PFSK-1 (cell line): ENCODE results near the gene EHMT2.

ENCODE experiments used
- FOXP2 ChIP-seq: optimal IDR thresholded peaks from 2 replicates; pipeline ENCODE3; 2011; ENCODE audit warnings: borderline replicate concordance, control low read depth, inconsistent platforms; ENCODE audit not compliant: insufficient read depth; ENCODE audit errors: extremely low read length, extremely low read depth
- POLR2AphosphoS5 ChIP-seq: IDR thresholded peaks from 2 replicates; pipeline ENCODE4 v1.6.1; 2012; ENCODE audit warnings: low read depth, mild to moderate bottlenecking, control low read depth, low read length, moderate library complexity
- SIN3A ChIP-seq: IDR thresholded peaks from 2 replicates; pipeline ENCODE4 v1.6.1; 2012; ENCODE audit warnings: mild to moderate bottlenecking, low read length, moderate library complexity, borderline replicate concordance; ENCODE audit not compliant: insufficient read depth
- TAF1 ChIP-seq: IDR thresholded peaks from 2 replicates; pipeline ENCODE4 v1.6.1; 2012; ENCODE audit warnings: low read length, control low read depth, borderline replicate concordance; ENCODE audit not compliant: insufficient read depth
- TF ChIP-seq, protein P1 (sequence below), 2 experiments: IDR thresholded peaks; 2 replicates each; pipeline versions ENCODE4 v1.6.1 to v1.8.0; 2011 to 2012; ENCODE audit warnings: low read depth in 2 of 2, low read length in 2 of 2, control low read depth in 1 of 2, inconsistent platforms in 1 of 2, mild to moderate bottlenecking in 1 of 2, moderate library complexity in 1 of 2; ENCODE audit not compliant: insufficient read depth in 1 of 2

The EHMT2 gene

GRCh38 chr6:31922942-31923341 is 25.4 kb upstream of the EHMT2 start:
- TF ChIP-seq TAF1 (no peak), POLR2AphosphoS5 (no peak), FOXP2 (no peak), SIN3A (no peak)
- TF ChIP-seq, protein P1, sequence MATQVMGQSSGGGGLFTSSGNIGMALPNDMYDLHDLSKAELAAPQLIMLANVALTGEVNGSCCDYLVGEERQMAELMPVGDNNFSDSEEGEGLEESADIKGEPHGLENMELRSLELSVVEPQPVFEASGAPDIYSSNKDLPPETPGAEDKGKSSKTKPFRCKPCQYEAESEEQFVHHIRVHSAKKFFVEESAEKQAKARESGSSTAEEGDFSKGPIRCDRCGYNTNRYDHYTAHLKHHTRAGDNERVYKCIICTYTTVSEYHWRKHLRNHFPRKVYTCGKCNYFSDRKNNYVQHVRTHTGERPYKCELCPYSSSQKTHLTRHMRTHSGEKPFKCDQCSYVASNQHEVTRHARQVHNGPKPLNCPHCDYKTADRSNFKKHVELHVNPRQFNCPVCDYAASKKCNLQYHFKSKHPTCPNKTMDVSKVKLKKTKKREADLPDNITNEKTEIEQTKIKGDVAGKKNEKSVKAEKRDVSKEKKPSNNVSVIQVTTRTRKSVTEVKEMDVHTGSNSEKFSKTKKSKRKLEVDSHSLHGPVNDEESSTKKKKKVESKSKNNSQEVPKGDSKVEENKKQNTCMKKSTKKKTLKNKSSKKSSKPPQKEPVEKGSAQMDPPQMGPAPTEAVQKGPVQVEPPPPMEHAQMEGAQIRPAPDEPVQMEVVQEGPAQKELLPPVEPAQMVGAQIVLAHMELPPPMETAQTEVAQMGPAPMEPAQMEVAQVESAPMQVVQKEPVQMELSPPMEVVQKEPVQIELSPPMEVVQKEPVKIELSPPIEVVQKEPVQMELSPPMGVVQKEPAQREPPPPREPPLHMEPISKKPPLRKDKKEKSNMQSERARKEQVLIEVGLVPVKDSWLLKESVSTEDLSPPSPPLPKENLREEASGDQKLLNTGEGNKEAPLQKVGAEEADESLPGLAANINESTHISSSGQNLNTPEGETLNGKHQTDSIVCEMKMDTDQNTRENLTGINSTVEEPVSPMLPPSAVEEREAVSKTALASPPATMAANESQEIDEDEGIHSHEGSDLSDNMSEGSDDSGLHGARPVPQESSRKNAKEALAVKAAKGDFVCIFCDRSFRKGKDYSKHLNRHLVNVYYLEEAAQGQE (IDR thresholded peaks at IDR 0.05; ENCODE audit: insufficient read depth in 1 of 2, low read depth in 2 of 2, low read length in 2 of 2), result no peak

DNA sequence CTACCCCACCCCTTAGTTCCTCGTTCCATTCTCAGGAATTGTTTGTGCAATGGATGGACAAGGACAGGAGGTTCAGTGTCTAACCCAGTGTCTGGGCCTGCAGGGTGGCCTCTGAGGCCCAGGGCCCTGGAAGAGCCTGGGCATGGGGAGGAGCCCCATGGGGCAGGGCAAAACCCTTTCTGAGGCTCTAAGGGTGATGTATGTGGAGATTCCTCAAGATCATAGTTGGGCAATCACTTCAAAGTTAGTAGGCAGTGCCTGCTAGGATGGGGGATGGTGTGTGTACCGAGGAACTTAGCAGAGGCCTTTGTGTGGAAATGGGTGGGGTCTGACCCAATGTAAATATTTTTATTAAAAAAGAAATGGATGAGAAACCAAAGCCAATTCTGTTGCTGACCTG is 23.3 kb upstream of the EHMT2 start:
- TF ChIP-seq TAF1 (no peak), SIN3A (no peak), FOXP2 (no peak), POLR2AphosphoS5 (no peak)
- TF ChIP-seq, protein P1 (IDR thresholded peaks at IDR 0.05; ENCODE audit: insufficient read depth in 1 of 2, low read depth in 2 of 2, low read length in 2 of 2), result no peak

GRCh38 chr6:31919624-31920303 is 22.3 kb upstream of the EHMT2 start:
- TF ChIP-seq POLR2AphosphoS5 (no peak), FOXP2 (no peak), SIN3A (no peak), TAF1 (no peak)
- TF ChIP-seq, protein P1 (IDR thresholded peaks at IDR 0.05; ENCODE audit: insufficient read depth in 1 of 2, low read depth in 2 of 2, low read length in 2 of 2), result no peak

DNA sequence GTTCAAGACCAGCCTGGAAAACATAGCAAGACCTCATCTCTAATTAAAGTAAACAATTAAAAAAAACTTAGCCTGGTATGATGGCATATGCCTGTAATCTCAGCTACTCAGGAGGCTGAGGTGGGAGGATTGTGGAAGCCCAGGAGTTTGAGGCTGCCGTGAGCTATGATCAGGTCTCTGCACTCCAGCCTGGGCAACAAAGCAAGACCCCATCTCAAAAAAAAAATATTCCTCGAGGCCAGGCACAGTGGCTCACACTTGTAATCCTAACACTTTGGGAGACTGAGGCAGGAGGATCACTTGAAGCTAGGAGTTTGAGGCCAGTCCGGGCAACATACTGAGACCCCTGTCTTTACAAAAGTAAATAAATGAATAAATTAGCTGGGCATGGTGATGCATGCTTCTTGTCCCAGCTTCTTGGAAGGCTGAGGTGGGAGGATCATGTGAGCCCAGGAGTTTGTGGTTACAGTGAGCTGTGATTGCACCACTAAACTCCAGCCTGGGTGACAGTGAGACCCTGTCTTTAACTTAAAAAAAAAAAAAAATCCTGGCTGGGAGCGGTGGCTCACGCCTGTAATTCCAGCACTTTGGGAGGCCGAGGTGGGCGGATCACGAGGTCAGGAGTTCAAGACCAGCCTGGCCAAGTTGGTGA is 20.7 kb upstream of the EHMT2 start:
- TF ChIP-seq FOXP2 (no peak), TAF1 (no peak), POLR2AphosphoS5 (no peak), SIN3A (no peak)
- TF ChIP-seq, protein P1 (IDR thresholded peaks at IDR 0.05; ENCODE audit: insufficient read depth in 1 of 2, low read depth in 2 of 2, low read length in 2 of 2), result no peak
